Measurements from ENCODE around the gene SLC23A2.

SLC23A2 gene

GRCh38 chr20:4972506-4973251 lies 28.6 kb downstream of the SLC23A2 start:
- POLR2A ChIA-PET: no interaction called here
- TF ChIP-seq SUZ12 (IDR thresholded peaks at IDR 0.05) (no peak), PKNOX1 (IDR thresholded peaks at IDR 0.05) (peak; percentile 61)
- no peak for DNase-seq (ENCODE audit: extremely low spot score)
- CTCF ChIA-PET: no interaction called here

- no peak for TF ChIP-seq ARNT (IDR thresholded peaks at IDR 0.05)
- no peak for TF ChIP-seq LEF1 (IDR thresholded peaks at IDR 0.05; ENCODE audit: borderline replicate concordance)
- TF ChIP-seq FOXM1 (IDR thresholded peaks at IDR 0.05; ENCODE audit: borderline replicate concordance): no peak
- no peak for TF ChIP-seq SP1 (IDR thresholded peaks at IDR 0.05)
- TF ChIP-seq HDGF (IDR thresholded peaks at IDR 0.05; ENCODE audit: borderline replicate concordance): no peak
- TF ChIP-seq NFRKB (IDR thresholded peaks at IDR 0.05): no peak
- no peak for TF ChIP-seq FOXK2 (IDR thresholded peaks at IDR 0.05)
- no peak for TF ChIP-seq L3MBTL2 (conservative IDR thresholded peaks at IDR 0.05)
- no peak for TF ChIP-seq CTBP1 (IDR thresholded peaks at IDR 0.05; ENCODE audit: borderline replicate concordance)
- no peak for TF ChIP-seq SUZ12 (IDR thresholded peaks at IDR 0.05)
- no peak for TF ChIP-seq FOXA1 (IDR thresholded peaks at IDR 0.05)
- TF ChIP-seq ELF4 (IDR thresholded peaks at IDR 0.05): no peak
- ChIA-PET CTCF (no interaction called here), POLR2A (no interaction called here)
- no peak for DNase-seq (ENCODE audit: extremely low spot score)
Measured at GRCh38 chr20:4971064-4971463, 30.2 kb downstream of the SLC23A2 start.

GRCh38 chr20:4967752-4968477 lies 33.4 kb downstream of the SLC23A2 start:
- CTCF ChIA-PET: no interaction called here
- POLR2A ChIA-PET: no interaction called here
- no peak for TF ChIP-seq BHLHE40 (IDR thresholded peaks at IDR 0.05; ENCODE audit: borderline replicate concordance)
- no peak for TF ChIP-seq FOXK2 (IDR thresholded peaks at IDR 0.05)
- TF ChIP-seq FOXA1 (IDR thresholded peaks at IDR 0.05): no peak
- no peak for TF ChIP-seq L3MBTL2 (conservative IDR thresholded peaks at IDR 0.05)
- no peak for TF ChIP-seq ARNT (IDR thresholded peaks at IDR 0.05)
- TF ChIP-seq NFRKB (IDR thresholded peaks at IDR 0.05): no peak
- no peak for TF ChIP-seq HDGF (IDR thresholded peaks at IDR 0.05; ENCODE audit: borderline replicate concordance)
- no peak for TF ChIP-seq FOXM1 (IDR thresholded peaks at IDR 0.05; ENCODE audit: borderline replicate concordance)
- no peak for TF ChIP-seq ZNF384 (IDR thresholded peaks at IDR 0.05)
- no peak for TF ChIP-seq SP1 (IDR thresholded peaks at IDR 0.05)
- TF ChIP-seq SUZ12 (IDR thresholded peaks at IDR 0.05): no peak
- no peak for TF ChIP-seq ELF4 (IDR thresholded peaks at IDR 0.05)
- TF ChIP-seq PKNOX1 (IDR thresholded peaks at IDR 0.05): no peak
- TF ChIP-seq CTBP1 (IDR thresholded peaks at IDR 0.05; ENCODE audit: borderline replicate concordance): no peak
- TF ChIP-seq TARDBP (IDR thresholded peaks at IDR 0.05): no peak
- no peak for TF ChIP-seq LEF1 (IDR thresholded peaks at IDR 0.05; ENCODE audit: borderline replicate concordance)
- DNase-seq (ENCODE audit: extremely low spot score): no peak

GRCh38 chr20:4966826-4967751 lies 34.2 kb downstream of the SLC23A2 start:
- DNase-seq (ENCODE audit: extremely low spot score): no peak
- TF ChIP-seq FOXA1 (IDR thresholded peaks at IDR 0.05) (no peak), SUZ12 (IDR thresholded peaks at IDR 0.05) (no peak), ARNT (IDR thresholded peaks at IDR 0.05) (no peak), BHLHE40 (IDR thresholded peaks at IDR 0.05; ENCODE audit: borderline replicate concordance) (no peak), CTBP1 (IDR thresholded peaks at IDR 0.05; ENCODE audit: borderline replicate concordance) (no peak), LEF1 (IDR thresholded peaks at IDR 0.05; ENCODE audit: borderline replicate concordance) (no peak), PKNOX1 (IDR thresholded peaks at IDR 0.05) (no peak), NFRKB (IDR thresholded peaks at IDR 0.05) (no peak), FOXM1 (IDR thresholded peaks at IDR 0.05; ENCODE audit: borderline replicate concordance) (no peak), L3MBTL2 (conservative IDR thresholded peaks at IDR 0.05) (no peak), ELF4 (IDR thresholded peaks at IDR 0.05) (no peak), HDGF (IDR thresholded peaks at IDR 0.05; ENCODE audit: borderline replicate concordance) (no peak), SP1 (IDR thresholded peaks at IDR 0.05) (no peak), ZNF384 (IDR thresholded peaks at IDR 0.05) (no peak), FOXK2 (IDR thresholded peaks at IDR 0.05) (no peak), TARDBP (IDR thresholded peaks at IDR 0.05) (no peak)
- CTCF ChIA-PET: no interaction called here
- POLR2A ChIA-PET: no interaction called here

GRCh38 chr20:4962241-4962855 lies 39.0 kb downstream of the SLC23A2 start:
- DNase-seq (ENCODE audit: extremely low spot score): no peak
- POLR2A ChIA-PET: no interaction called here
- TF ChIP-seq FOXM1 (IDR thresholded peaks at IDR 0.05; ENCODE audit: borderline replicate concordance) (no peak), SP1 (IDR thresholded peaks at IDR 0.05) (no peak), FOXA1 (IDR thresholded peaks at IDR 0.05) (no peak), NFRKB (IDR thresholded peaks at IDR 0.05) (no peak), ZNF384 (IDR thresholded peaks at IDR 0.05) (no peak), FOXK2 (IDR thresholded peaks at IDR 0.05) (no peak), CTBP1 (IDR thresholded peaks at IDR 0.05; ENCODE audit: borderline replicate concordance) (no peak), SUZ12 (IDR thresholded peaks at IDR 0.05) (no peak)
- CTCF ChIA-PET: no interaction called here
